Measurements from ENCODE around the gene NHSL1. TPM values are rescaled to one million over a fixed set of nuclear protein-coding genes. Genes with fewer than 3 reads are reported as not detected.

NHSL1 gene
- total RNA-seq, 1 experiment from 2014 or later, result 32.1 TPM

DNA sequence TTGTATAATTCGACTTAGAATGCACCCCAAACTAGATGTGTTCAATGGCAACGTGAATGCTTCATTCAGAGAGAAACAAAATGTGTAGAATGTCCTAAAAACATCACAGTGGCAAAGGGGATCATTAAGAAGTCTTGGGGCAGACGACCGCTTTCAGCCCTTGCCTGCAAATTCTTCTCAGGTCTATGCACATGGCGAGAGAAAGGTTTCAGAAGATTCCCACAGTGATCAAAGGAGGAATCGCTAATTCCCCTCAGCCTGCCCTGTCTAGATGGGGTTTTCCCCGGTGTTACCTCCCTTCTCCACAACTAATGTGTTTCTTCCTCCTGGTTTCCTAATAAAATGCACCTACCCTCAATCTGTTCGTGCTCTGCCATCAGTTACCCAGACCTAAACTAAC, 13.3 kb upstream of the NHSL1 start:
- BruUV-seq (replicated peaks), result no TSS peak
- Mint-ChIP-seq H3K4me3 (ENCODE audit: unreplicated experiment) (no peak overlapping the region), H3K9me3 (ENCODE audit: unreplicated experiment) (no peaks in the 10 kb centered on the region), H3K27me3 (ENCODE audit: insufficient read depth, unreplicated experiment) (no peaks in the 10 kb centered on the region), H3K4me1 (ENCODE audit: insufficient read depth, unreplicated experiment) (peaks cover 23% of the 10 kb centered on the region), H3K27ac (ENCODE audit: low read depth, unreplicated experiment) (peak overlapping the region; percentile 28), H3K36me3 (ENCODE audit: insufficient read depth, unreplicated experiment) (peaks cover 4% of the 10 kb centered on the region)
- CTCF ChIA-PET, result interaction anchor here (0.5 to 10.8 kb wide), 4 partner anchors 78 to 162 kb away, joined by 4 to 213 read pairs (median 20); partner anchors contain the start of gene HEBP2
- POLR2A ChIA-PET, result interaction anchor here (0.7 kb wide), 1 partner anchor 100 kb away, joined by 3 read pairs; no protein-coding TSS in a partner anchor
- TF ChIP-seq, protein P1, sequence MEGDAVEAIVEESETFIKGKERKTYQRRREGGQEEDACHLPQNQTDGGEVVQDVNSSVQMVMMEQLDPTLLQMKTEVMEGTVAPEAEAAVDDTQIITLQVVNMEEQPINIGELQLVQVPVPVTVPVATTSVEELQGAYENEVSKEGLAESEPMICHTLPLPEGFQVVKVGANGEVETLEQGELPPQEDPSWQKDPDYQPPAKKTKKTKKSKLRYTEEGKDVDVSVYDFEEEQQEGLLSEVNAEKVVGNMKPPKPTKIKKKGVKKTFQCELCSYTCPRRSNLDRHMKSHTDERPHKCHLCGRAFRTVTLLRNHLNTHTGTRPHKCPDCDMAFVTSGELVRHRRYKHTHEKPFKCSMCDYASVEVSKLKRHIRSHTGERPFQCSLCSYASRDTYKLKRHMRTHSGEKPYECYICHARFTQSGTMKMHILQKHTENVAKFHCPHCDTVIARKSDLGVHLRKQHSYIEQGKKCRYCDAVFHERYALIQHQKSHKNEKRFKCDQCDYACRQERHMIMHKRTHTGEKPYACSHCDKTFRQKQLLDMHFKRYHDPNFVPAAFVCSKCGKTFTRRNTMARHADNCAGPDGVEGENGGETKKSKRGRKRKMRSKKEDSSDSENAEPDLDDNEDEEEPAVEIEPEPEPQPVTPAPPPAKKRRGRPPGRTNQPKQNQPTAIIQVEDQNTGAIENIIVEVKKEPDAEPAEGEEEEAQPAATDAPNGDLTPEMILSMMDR (IDR thresholded peaks at IDR 0.05; ENCODE audit: unreplicated experiment), result no peak
- intact Hi-C loops (cut with micrococcal nuclease), result no loop called here
- no peak for DNase-seq (ENCODE audit: unreplicated experiment)

DNA sequence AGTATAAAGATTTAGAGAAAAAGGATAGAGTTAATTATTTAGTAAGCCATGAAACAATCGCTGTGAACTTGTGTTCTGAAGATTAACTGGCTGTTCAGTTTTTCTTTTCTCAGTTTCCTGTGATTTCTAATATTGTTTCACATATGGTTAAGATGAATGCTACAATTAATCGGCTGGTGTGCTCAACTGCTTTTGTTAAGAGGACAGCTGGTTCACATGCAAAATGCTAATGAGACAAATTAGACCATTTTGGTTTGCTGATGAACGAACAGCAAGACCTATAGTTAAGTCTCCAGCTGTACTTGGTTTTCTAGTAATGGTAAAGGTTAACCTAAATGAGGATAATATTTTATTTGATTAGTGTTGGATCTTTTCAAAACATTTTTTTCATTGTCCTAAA, 10.8 kb upstream of the NHSL1 start:
- Mint-ChIP-seq H3K36me3 (ENCODE audit: insufficient read depth, unreplicated experiment) (no peaks in the 10 kb centered on the region), H3K4me1 (ENCODE audit: insufficient read depth, unreplicated experiment) (peaks cover 17% of the 10 kb centered on the region), H3K9me3 (ENCODE audit: unreplicated experiment) (no peaks in the 10 kb centered on the region), H3K27me3 (ENCODE audit: insufficient read depth, unreplicated experiment) (no peaks in the 10 kb centered on the region), H3K27ac (ENCODE audit: low read depth, unreplicated experiment) (no peak overlapping the region), H3K4me3 (ENCODE audit: unreplicated experiment) (no peak overlapping the region)
- BruUV-seq (replicated peaks), result no TSS peak
- DNase-seq (ENCODE audit: unreplicated experiment), result no peak
- POLR2A ChIA-PET, result interaction anchor here (2.9 to 6.4 kb wide), 3 partner anchors 17 to 80 kb away, joined by 13 to 33 read pairs (median 24); no protein-coding TSS in a partner anchor
- TF ChIP-seq, protein P1 (IDR thresholded peaks at IDR 0.05; ENCODE audit: unreplicated experiment), result no peak
- intact Hi-C loops (cut with micrococcal nuclease), result no loop called here
- CTCF ChIA-PET, result interaction anchor here (0.5 to 10.8 kb wide), 26 partner anchors 9 to 694 kb away, joined by 3 to 213 read pairs (median 5); no protein-coding TSS in a partner anchor

DNA sequence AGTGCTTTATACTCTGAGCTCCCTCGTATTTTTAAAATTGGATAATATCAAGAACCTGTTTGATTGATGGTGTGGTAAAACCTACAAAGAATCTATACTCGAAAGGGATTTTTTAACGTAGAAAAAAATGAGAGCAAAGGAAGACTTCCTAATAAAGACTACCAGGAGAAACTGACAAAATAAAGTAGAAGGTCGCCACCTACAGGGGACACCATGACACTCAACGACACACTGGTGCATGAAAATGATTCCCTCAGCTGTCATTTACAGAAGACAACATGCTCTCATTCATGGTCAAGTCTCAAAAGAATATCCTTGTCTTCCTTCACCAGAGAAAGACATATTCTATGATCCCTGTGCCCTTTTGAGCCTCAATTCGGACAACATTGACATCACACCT, 10.1 kb upstream of the NHSL1 start:
- no TSS peak for BruUV-seq (replicated peaks)
- H3K27ac Mint-ChIP-seq (ENCODE audit: low read depth, unreplicated experiment), result no peak overlapping the region
- ChIA-PET CTCF (interaction anchor here (0.5 to 10.8 kb wide), 44 partner anchors 8 to 846 kb away, joined by 3 to 213 read pairs (median 4); no protein-coding TSS in a partner anchor), POLR2A (interaction anchor here (1.3 to 6.4 kb wide), 6 partner anchors 9 to 105 kb away, joined by 3 to 33 read pairs (median 11); partner anchors contain the start of gene HEBP2)
- intact Hi-C loops (cut with micrococcal nuclease), result loop anchor here (1.0 to 5.0 kb wide), 3 partner anchors 52 to 393 kb away; no protein-coding TSS in a partner anchor
- H3K4me3 Mint-ChIP-seq (ENCODE audit: unreplicated experiment), result no peak overlapping the region
- H3K27me3 Mint-ChIP-seq (ENCODE audit: insufficient read depth, unreplicated experiment), result no peaks in the 10 kb centered on the region
- H3K36me3 Mint-ChIP-seq (ENCODE audit: insufficient read depth, unreplicated experiment), result no peaks in the 10 kb centered on the region
- peaks cover 18% of the 10 kb centered on the region for H3K4me1 Mint-ChIP-seq (ENCODE audit: insufficient read depth, unreplicated experiment)
- TF ChIP-seq, protein P1 (IDR thresholded peaks at IDR 0.05; ENCODE audit: unreplicated experiment), result peak; percentile 33
- H3K9me3 Mint-ChIP-seq (ENCODE audit: unreplicated experiment), result no peaks in the 10 kb centered on the region
- peak; percentile 71 for DNase-seq (ENCODE audit: unreplicated experiment)

DNA sequence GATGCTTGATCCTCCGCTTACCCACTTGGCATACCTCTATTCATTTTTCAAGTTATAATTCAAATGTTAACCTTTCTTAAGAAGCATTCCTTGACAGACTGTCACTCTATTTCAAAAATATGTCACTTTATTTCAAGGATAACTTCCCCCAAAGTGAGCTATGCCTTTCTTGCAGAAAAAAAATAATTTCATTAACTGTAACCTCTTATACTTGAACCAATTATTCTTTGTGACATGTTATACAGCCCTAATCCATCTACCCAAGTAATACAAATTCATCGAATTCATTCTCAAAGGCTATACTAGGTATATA, 9.3 kb upstream of the NHSL1 start:
- no peaks in the 10 kb centered on the region for H3K36me3 Mint-ChIP-seq (ENCODE audit: insufficient read depth, unreplicated experiment)
- H3K4me1 Mint-ChIP-seq (ENCODE audit: insufficient read depth, unreplicated experiment), result peaks cover 21% of the 10 kb centered on the region
- CTCF ChIA-PET, result interaction anchor here (0.6 to 10.8 kb wide), 44 partner anchors 8 to 847 kb away, joined by 3 to 213 read pairs (median 4); no protein-coding TSS in a partner anchor
- H3K27me3 Mint-ChIP-seq (ENCODE audit: insufficient read depth, unreplicated experiment), result no peaks in the 10 kb centered on the region
- TF ChIP-seq, protein P1 (IDR thresholded peaks at IDR 0.05; ENCODE audit: unreplicated experiment), result no peak
- intact Hi-C loops (cut with micrococcal nuclease), result loop anchor here (5.0 kb wide), 1 partner anchor 51 kb away; no protein-coding TSS in a partner anchor
- POLR2A ChIA-PET, result interaction anchor here (1.3 to 6.4 kb wide), 7 partner anchors 9 to 104 kb away, joined by 3 to 33 read pairs (median 9); partner anchors contain the start of gene HEBP2
- H3K9me3 Mint-ChIP-seq (ENCODE audit: unreplicated experiment), result no peaks in the 10 kb centered on the region
- H3K4me3 Mint-ChIP-seq (ENCODE audit: unreplicated experiment), result no peak overlapping the region
- no TSS peak for BruUV-seq (replicated peaks)
- no peak overlapping the region for H3K27ac Mint-ChIP-seq (ENCODE audit: low read depth, unreplicated experiment)
- DNase-seq (ENCODE audit: unreplicated experiment), result no peak
